Keratinocyte (primary cell): Measurements from ENCODE around the gene PPP1R16B. TPM values are rescaled to one million over a fixed set of nuclear protein-coding genes. Genes with fewer than 3 reads are reported as not detected.

Experiments
- DNase-seq: peaks from one replicate; pipeline ENCODE4 v3.0.0-alpha.2; 2011; ENCODE audit warnings: low read depth, missing footprints, low spot score
- FAIRE-seq: peaks from 2 replicates; lab custom pipeline; 2011; peaks lifted over from hg19 to GRCh38; lab: Jason Lieb, UNC
- H2AFZ ChIP-seq: 2 replicates; pipeline ENCODE4 v1.6.0; 2012; ENCODE audit warnings: low read length, control low read depth, inconsistent platforms; ENCODE audit not compliant: control insufficient read depth
- H3K27ac ChIP-seq: 2 replicates; pipeline ENCODE4 v1.5.1; 2011; ENCODE audit warnings: low read length; ENCODE audit not compliant: control insufficient read depth, insufficient read depth
- H3K27me3 ChIP-seq: 3 replicates; pipeline ENCODE4 v1.6.0; 2011; ENCODE audit warnings: low read length; ENCODE audit not compliant: control insufficient read depth, insufficient read depth; ENCODE audit errors: extremely low read depth
- H3K36me3 ChIP-seq, 2 experiments: 2 replicates in 1 of 2; 3 replicates in 1 of 2; pipeline ENCODE4 v1.5.1; 2011; ENCODE audit warnings: low read length in 2 of 2, mild to moderate bottlenecking in 1 of 2; ENCODE audit not compliant: control insufficient read depth in 2 of 2, insufficient read depth in 2 of 2; ENCODE audit errors: extremely low read depth in 1 of 2
- H3K4me1 ChIP-seq: 3 replicates; pipeline ENCODE4 v1.5.1; 2011; ENCODE audit warnings: low read length; ENCODE audit not compliant: control insufficient read depth, insufficient read depth; ENCODE audit errors: extremely low read depth
- H3K4me2 ChIP-seq: 3 replicates; pipeline ENCODE4 v1.6.0; 2011; ENCODE audit warnings: low read depth, low read length; ENCODE audit not compliant: control insufficient read depth, insufficient read depth; ENCODE audit errors: extremely low read depth
- H3K4me3 ChIP-seq, 3 experiments: fragments of 200-600 bp in 1 of 3; sonication (generic) in 1 of 3; 2 replicates in 2 of 3; 3 replicates in 1 of 3; pipeline ENCODE4 v1.5.1; 2011 to 2016; ENCODE audit warnings: low read length in 3 of 3, mild to moderate bottlenecking in 3 of 3, control low read depth in 2 of 3, inconsistent platforms in 1 of 3, low read depth in 1 of 3, mixed read lengths in 1 of 3, mixed run types in 1 of 3, moderate library complexity in 1 of 3; ENCODE audit not compliant: control insufficient read depth in 2 of 3, insufficient read depth in 2 of 3; ENCODE audit errors: extremely low read depth in 1 of 3
- H3K79me2 ChIP-seq: 2 replicates; pipeline ENCODE4 v1.6.0; 2012; ENCODE audit warnings: low read length; ENCODE audit not compliant: control insufficient read depth, insufficient read depth
- H3K9ac ChIP-seq: 3 replicates; pipeline ENCODE4 v1.6.0; 2011; ENCODE audit warnings: low read length; ENCODE audit not compliant: control insufficient read depth, insufficient read depth; ENCODE audit errors: extremely low read depth
- H3K9me1 ChIP-seq: 3 replicates; pipeline ENCODE4 v1.6.0; 2011; ENCODE audit warnings: low read length; ENCODE audit not compliant: control insufficient read depth, insufficient read depth; ENCODE audit errors: extremely low read depth
- H3K9me3 ChIP-seq: 2 replicates; pipeline ENCODE4 v1.5.1; 2012; ENCODE audit warnings: low read depth, low read length; ENCODE audit not compliant: control insufficient read depth
- H4K20me1 ChIP-seq: 3 replicates; pipeline ENCODE4 v1.6.0; 2011; ENCODE audit warnings: low read length; ENCODE audit not compliant: control insufficient read depth, insufficient read depth; ENCODE audit errors: extremely low read depth
- CTCF ChIP-seq, 3 experiments: IDR thresholded peaks in 1 of 3; conservative IDR thresholded peaks in 1 of 3; optimal IDR thresholded peaks in 1 of 3; 2 replicates in 2 of 3; 3 replicates in 1 of 3; pipeline versions ENCODE3 to v1.5.1; 2011; ENCODE audit warnings: low read length in 3 of 3, mild to moderate bottlenecking in 3 of 3, moderate library complexity in 2 of 3, control low read depth in 1 of 3, inconsistent platforms in 1 of 3; ENCODE audit not compliant: insufficient read depth in 2 of 3; ENCODE audit errors: extremely low read depth in 1 of 3
- EZH2 ChIP-seq: IDR thresholded peaks from one replicate; pipeline ENCODE4 v1.6.1; 2012; ENCODE audit warnings: inconsistent platforms, mild to moderate bottlenecking, low read length, moderate library complexity
- dilution Hi-C: fragments of 300-500 bp; cut with MboI; formaldehyde crosslinking; loops from one replicate; pipeline ENCODE4 v1.7.0; 2020; ENCODE audit warnings: low sequenced_read_pairs; ENCODE audit not compliant: extremely low pct_ligation_motif_present
- polyA plus RNA-seq, 5 experiments: library from polyadenylated mRNA; depleted of rRNA in 3 of 5; stranded (reverse) in 3 of 5; stranded (forward) in 1 of 5; unstranded in 1 of 5; fragments of >200 nt; gene quantifications; 1 replicate in 1 of 5; 2 replicates in 3 of 5; 3 replicates in 1 of 5; pipeline versions ENCODE4 v1.2.1 to v1.2.3, GENCODE V29; 2011 to 2012; ENCODE audit warnings: missing spikeins in 2 of 5, low read depth in 1 of 5, low replicate concordance in 1 of 5

PPP1R16B gene
- polyA plus RNA-seq, 1 donor (not counting 4 experiments of a cell fraction or from before 2014, with no cell fraction given): not detected

DNA sequence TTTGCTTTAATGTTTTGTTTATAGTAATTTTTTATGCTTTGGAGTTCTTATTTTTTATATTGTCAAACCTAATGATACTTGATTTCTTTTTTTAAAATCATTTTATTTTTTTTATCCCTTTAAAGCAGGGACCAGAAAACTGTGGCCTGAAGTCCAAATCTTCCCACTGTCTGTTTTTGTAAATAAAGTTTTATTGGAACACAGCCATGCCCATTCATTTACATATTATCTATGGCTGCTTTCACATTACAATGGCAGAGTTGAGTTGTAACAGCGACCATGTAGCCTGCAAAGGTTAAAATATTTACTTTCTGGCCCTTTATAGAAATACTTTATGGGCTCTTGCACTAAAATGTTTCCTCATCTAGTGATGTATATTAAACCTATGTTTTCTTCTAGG, 42.3 kb downstream of the PPP1R16B start:
- Histone ChIP-seq H3K4me2 (no peak overlapping the region), H2AFZ (no peak overlapping the region), H3K27ac (no peak overlapping the region), H3K9ac (no peak overlapping the region), H4K20me1 (no peaks in the 10 kb centered on the region), H3K27me3 (no peaks in the 10 kb centered on the region), H3K4me1 (no peaks in the 10 kb centered on the region), H3K9me1 (no peaks in the 10 kb centered on the region), H3K79me2 (no peaks in the 10 kb centered on the region), H3K9me3 (no peaks in the 10 kb centered on the region), H3K4me3 (no peak overlapping the region), H3K36me3 (no peaks in the 10 kb centered on the region)
- dilution Hi-C loops: no loop called here
- FAIRE-seq: no peak
- no peak for DNase-seq
- TF ChIP-seq EZH2 (no peak), CTCF (optimal IDR thresholded peaks at IDR 0.05 in 1 of 3, IDR thresholded peaks at IDR 0.05 in 1 of 3, conservative IDR thresholded peaks at IDR 0.05 in 1 of 3; ENCODE audit: extremely low read depth in 1 of 3, insufficient read depth in 2 of 3, low read length in 3 of 3) (no peak)

DNA sequence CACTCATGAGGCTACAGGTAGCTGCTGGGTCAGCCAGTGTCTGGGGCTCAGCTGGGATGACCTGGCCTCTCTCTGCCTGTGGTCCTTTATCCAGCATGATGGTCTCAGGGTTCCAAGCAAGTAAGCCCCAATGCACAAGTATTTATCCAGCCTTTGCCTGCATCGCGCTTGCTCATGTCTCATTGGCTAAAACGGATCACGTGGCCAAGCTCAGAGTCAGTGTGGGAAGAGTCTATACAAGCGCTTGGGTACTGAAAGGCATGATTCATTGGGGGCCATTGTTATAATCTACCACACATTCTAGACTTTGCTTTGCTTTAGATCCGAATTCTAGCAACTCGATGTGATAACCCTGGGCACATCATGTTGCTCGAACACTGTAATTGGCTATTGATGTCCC, 48.3 kb downstream of the PPP1R16B start:
- Histone ChIP-seq H3K9me1 (no peaks in the 10 kb centered on the region), H3K4me1 (no peaks in the 10 kb centered on the region), H3K9me3 (no peaks in the 10 kb centered on the region), H3K4me3 (no peak overlapping the region), H3K27me3 (no peaks in the 10 kb centered on the region), H3K9ac (no peak overlapping the region), H3K36me3 (no peaks in the 10 kb centered on the region), H2AFZ (no peak overlapping the region), H3K4me2 (no peak overlapping the region), H3K27ac (no peak overlapping the region), H3K79me2 (no peaks in the 10 kb centered on the region), H4K20me1 (no peaks in the 10 kb centered on the region)
- dilution Hi-C loops: no loop called here
- no peak for TF ChIP-seq CTCF (optimal IDR thresholded peaks at IDR 0.05 in 1 of 3, IDR thresholded peaks at IDR 0.05 in 1 of 3, conservative IDR thresholded peaks at IDR 0.05 in 1 of 3; ENCODE audit: extremely low read depth in 1 of 3, insufficient read depth in 2 of 3, low read length in 3 of 3)
- no peak for TF ChIP-seq EZH2
- DNase-seq (no peak), FAIRE-seq (no peak)
